Body of pancreas (tissue), 4 donors: Measurements from ENCODE around the gene SMURF2. TPM values are rescaled to one million over a fixed set of nuclear protein-coding genes. Genes with fewer than 3 reads are reported as not detected.

ENCODE experiments used
- ATAC-seq: fragments of 150-250 bp; one replicate; pipeline ENCODE4 v1.9.1; 2016
- DNase-seq, 4 donors: peaks; one replicate each; pipeline ENCODE4 v3.0.0-alpha.2; 2019
- H3K27ac ChIP-seq, 4 donors: fragments of 200-600 bp; sonication (generic); 1 replicate in 3 of 4; 2 replicates in 1 of 4; pipeline versions ENCODE4 v1.5.1 to v1.6.1; 2016 to 2019; ENCODE audit warnings: mild to moderate bottlenecking in 1 of 4, mixed read lengths in 1 of 4, moderate library complexity in 1 of 4
- H3K27me3 ChIP-seq, 2 donors: fragments of 200-600 bp; sonication (generic); one replicate each; pipeline ENCODE4 v1.6.0; 2016; ENCODE audit warnings: mild to moderate bottlenecking in 1 of 2
- H3K36me3 ChIP-seq, 2 donors: fragments of 200-600 bp; sonication (generic); replicated peaks in 1 of 2; 2 replicates each; pipeline ENCODE4 v1.5.1; 2016; ENCODE audit warnings: low read depth in 2 of 2; ENCODE audit not compliant: insufficient read depth in 1 of 2
- H3K4me1 ChIP-seq: fragments of 200-600 bp; sonication (generic); one replicate; pipeline ENCODE4 v1.6.0; 2016
- H3K4me3 ChIP-seq, 2 donors: fragments of 200-600 bp; sonication (generic); 1 replicate in 1 of 2; 2 replicates in 1 of 2; pipeline ENCODE4 v1.5.1; 2016 to 2019
- H3K9me3 ChIP-seq, 3 donors: fragments of 200-600 bp; sonication (generic); 1 replicate in 2 of 3; 2 replicates in 1 of 3; pipeline ENCODE4 v1.5.1; 2016
- CTCF ChIP-seq, 7 experiments: fragments of 450-650 bp in 4 of 7; fragments of 200-600 bp in 3 of 7; sonication (generic) in 3 of 7; IDR thresholded peaks; one replicate each; pipeline ENCODE4 v1.5.1; 2016 to 2019; ENCODE audit warnings: antibody characterized with exemption in 7 of 7
- POLR2A ChIP-seq, 3 donors: fragments of 450-650 bp; IDR thresholded peaks; one replicate each; pipeline ENCODE4 v1.6.1; 2016; ENCODE audit warnings: antibody characterized with exemption in 3 of 3, mild to moderate bottlenecking in 2 of 3
- WGBS, 2 donors: methylation state at CpG; one replicate each; pipeline ENCODE4 v1.1.5; 2017; 5-methylcytosine and 5-hydroxymethylcytosine counted together
- intact Hi-C: fragments of 100-400 bp; cut with DNase I; formaldehyde crosslinking; loops from one replicate; pipeline ENCODE4 v1.15.1; 2023
- total RNA-seq, 2 donors: library from RNA; depleted of rRNA; stranded (reverse); fragments of >200 nt; gene quantifications; one replicate each; pipeline ENCODE4 v1.1.0, GENCODE V29; 2016

The SMURF2 gene
- total RNA-seq, 2 donors from 2014 or later, result 10.6 to 15.5 TPM

DNA sequence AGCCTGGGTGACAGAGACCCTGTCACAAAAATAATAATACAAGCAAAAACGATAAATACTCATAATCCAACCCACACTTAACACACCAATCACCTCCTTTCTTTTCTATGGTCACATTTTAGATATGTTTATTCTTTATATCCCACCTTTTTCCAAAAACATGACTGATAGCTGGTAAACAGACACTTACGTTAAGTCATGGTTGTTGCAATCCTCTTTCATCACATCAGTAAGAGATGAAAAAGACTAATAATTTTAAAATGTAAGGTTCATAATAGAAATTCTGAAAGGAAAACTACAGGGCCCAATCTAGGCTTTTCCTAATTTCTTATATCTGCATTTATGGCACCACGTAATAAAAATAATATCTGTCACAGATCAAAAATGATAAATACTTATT, 10.2 kb downstream of the SMURF2 start:
- Histone ChIP-seq H3K36me3 (no peaks in the 10 kb centered on the region), H3K4me1 (no peaks in the 10 kb centered on the region), H3K9me3 (no peaks in the 10 kb centered on the region), H3K27ac (no peak overlapping the region), H3K4me3 (no peak overlapping the region), H3K27me3 (no peaks in the 10 kb centered on the region)
- intact Hi-C loops, result no loop called here
- ATAC-seq, result no peak
- no peak for TF ChIP-seq CTCF (IDR thresholded peaks at IDR 0.05)
- TF ChIP-seq POLR2A (IDR thresholded peaks at IDR 0.05), result no peak
- no peak for DNase-seq
- 56 to 58% methylated on average over 3 of the region's 3 CpGs for WGBS, 2 donors

DNA sequence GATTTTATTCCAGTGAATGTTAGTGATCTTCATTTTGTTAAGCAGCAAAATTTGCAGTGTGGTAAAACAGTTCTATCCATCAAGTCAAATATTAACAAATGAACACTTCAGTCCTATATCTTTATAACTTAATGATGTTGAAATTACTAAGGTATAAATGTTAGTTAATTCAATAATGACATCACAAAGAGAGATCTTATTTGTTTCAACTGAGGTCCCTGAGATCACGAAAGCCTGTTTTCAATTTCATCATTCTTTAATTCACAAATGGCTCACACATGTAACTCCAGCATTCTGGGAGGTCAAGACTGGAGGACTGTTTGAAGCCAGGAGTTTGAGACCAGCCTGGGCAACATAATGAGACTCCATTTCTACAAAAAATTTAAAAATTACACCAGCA, 13.9 kb downstream of the SMURF2 start:
- no peak overlapping the region for H3K4me3 ChIP-seq
- ATAC-seq (no peak), DNase-seq (no peak)
- H3K27ac ChIP-seq, result no peak overlapping the region
- no peaks in the 10 kb centered on the region for H3K27me3 ChIP-seq
- 67 to 76% methylated on average over 1 of the region's 1 CpG for WGBS, 2 donors
- H3K36me3 ChIP-seq, result no peaks in the 10 kb centered on the region
- no peaks in the 10 kb centered on the region for H3K9me3 ChIP-seq
- intact Hi-C loops, result no loop called here
- no peak for TF ChIP-seq POLR2A (IDR thresholded peaks at IDR 0.05)
- no peak for TF ChIP-seq CTCF (IDR thresholded peaks at IDR 0.05)
- H3K4me1 ChIP-seq, result no peaks in the 10 kb centered on the region

- intact Hi-C loops, result no loop called here
- no peak for TF ChIP-seq POLR2A (IDR thresholded peaks at IDR 0.05)
- TF ChIP-seq CTCF (IDR thresholded peaks at IDR 0.05), result no peak
Measured at GRCh38 chr17:64647817-64648216, 14.3 kb downstream of the SMURF2 start.

GRCh38 chr17:64639516-64639915, 22.6 kb downstream of the SMURF2 start:
- no peaks in the 10 kb centered on the region for H3K27me3 ChIP-seq
- no peaks in the 10 kb centered on the region for H3K9me3 ChIP-seq
- H3K4me3 ChIP-seq, result no peak overlapping the region
- TF ChIP-seq CTCF (IDR thresholded peaks at IDR 0.05) (no peak), POLR2A (IDR thresholded peaks at IDR 0.05) (no peak)
- H3K4me1 ChIP-seq, result peaks cover 12% of the 10 kb centered on the region
- DNase-seq (no peak), ATAC-seq (no peak)
- WGBS, 2 donors, result 88 to 89% methylated on average over 4 of the region's 4 CpGs
- no peaks in the 10 kb centered on the region for H3K36me3 ChIP-seq
- intact Hi-C loops, result no loop called here
- no peak overlapping the region for H3K27ac ChIP-seq

More at GRCh38 chr17:64647817-64648216, 14.3 kb downstream of the SMURF2 start:
- 93 to 100% methylated on average over 1 of the region's 1 CpG for WGBS, 2 donors
- Histone ChIP-seq H3K36me3 (no peaks in the 10 kb centered on the region), H3K4me3 (no peak overlapping the region), H3K4me1 (no peaks in the 10 kb centered on the region), H3K27me3 (no peaks in the 10 kb centered on the region), H3K27ac (no peak overlapping the region), H3K9me3 (no peaks in the 10 kb centered on the region)
- ATAC-seq (no peak), DNase-seq (no peak)

DNA sequence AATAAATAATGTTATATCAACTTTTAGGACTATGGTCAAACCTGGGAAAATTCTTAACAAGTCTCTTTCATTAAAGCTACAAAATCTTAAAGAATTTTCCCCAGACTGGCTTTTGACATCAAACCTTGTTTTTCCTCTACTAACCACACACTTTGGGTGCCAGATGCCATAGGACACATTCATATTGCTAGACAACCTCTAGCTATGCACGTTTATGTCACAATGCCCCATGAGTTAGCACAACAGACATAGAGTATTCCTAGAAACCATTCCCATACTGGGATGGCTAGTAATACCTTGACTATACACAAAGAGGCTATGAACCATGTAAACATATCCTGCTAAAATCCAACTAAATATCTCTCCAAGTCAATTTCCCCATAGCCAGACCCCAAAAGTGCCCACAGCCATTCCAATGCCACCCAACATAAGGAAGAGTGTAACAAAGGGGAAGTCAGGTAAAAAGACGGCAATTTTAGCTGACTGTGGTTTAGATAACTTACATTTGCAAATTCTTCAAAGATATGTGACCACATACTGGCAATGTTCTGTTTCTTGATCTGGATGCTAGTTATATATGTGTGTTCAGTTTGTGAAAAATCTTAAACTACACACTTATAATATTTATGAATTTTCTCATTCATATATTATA, 23.4 kb downstream of the SMURF2 start:
- Histone ChIP-seq H3K27ac (no peak overlapping the region), H3K36me3 (no peaks in the 10 kb centered on the region), H3K4me3 (no peak overlapping the region), H3K4me1 (peaks cover 12% of the 10 kb centered on the region), H3K9me3 (no peaks in the 10 kb centered on the region), H3K27me3 (no peaks in the 10 kb centered on the region)
- ATAC-seq (no peak), DNase-seq (no peak)
- 80 to 82% methylated on average over 2 of the region's 2 CpGs for WGBS, 2 donors
- intact Hi-C loops, result no loop called here
- TF ChIP-seq CTCF (IDR thresholded peaks at IDR 0.05) (no peak), POLR2A (IDR thresholded peaks at IDR 0.05) (no peak)
